ENCODE data around the gene CCDC40. TPM values are rescaled to one million over a fixed set of nuclear protein-coding genes. Genes with fewer than 3 reads are reported as not detected.
A peak's percentile ranks its signal among the peaks of the same experiment; 100 is the strongest.

The CCDC40 gene
- total and polyA plus RNA-seq, 2 of the 13 experiments (the other 11 are each of a cell fraction or from before 2014, with no cell fraction given): 4.1 to 5.5 TPM

DNA sequence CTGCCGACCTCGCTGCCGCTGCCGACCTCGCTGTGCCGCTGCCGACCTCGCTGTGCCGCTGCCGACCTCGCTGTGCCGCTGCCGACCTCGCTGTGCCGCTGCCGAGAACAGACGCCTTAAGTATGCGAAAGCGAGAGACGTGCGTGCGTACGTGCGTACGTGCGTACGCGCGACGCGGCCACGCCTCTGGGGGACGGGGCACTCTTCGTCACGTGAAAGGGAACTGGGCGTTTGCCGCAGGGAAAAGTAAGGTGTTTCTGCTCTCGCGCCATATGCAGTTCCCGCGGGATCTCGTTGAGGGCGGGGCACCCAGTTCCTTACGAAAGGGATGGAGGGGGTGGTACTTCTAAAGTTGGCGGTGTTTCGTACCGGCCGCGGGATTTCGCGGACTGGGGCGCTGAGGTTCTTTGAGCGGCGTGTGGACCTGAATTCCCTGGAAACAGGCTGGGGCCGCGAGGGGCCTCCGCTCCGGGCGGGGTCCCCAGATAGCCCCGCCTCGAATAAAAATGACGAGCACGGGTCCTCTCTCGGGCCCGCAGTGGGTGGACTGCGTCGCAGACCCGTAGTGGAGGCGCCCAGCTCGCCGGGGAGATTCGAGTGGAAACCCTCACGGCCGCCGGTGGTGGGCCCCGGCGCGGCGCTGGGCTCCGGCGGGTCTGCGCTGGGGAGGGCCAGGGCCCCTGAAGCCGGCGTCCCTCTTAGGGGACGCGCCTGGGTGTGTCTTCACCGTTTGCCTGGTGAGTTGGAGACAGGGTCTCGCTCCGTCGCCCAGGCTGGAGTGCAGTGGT lies 110.8 kb downstream of the CCDC40 start, which contains the start of gene EIF4A3 (continued):
- TF ChIP-seq, protein P1, sequence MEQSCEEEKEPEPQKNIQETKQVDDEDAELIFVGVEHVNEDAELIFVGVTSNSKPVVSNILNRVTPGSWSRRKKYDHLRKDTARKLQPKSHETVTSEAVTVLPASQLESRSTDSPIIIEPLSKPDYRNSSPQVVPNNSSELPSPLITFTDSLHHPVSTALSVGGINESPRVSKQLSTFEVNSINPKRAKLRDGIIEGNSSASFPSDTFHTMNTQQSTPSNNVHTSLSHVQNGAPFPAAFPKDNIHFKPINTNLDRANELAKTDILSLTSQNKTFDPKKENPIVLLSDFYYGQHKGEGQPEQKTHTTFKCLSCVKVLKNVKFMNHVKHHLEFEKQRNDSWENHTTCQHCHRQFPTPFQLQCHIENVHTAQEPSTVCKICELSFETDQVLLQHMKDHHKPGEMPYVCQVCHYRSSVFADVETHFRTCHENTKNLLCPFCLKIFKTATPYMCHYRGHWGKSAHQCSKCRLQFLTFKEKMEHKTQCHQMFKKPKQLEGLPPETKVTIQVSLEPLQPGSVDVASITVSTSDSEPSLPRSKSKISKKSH (CRISPR knock-in tag; IDR thresholded peaks at IDR 0.05; ENCODE audit: borderline replicate concordance): peak; percentile 62; the same call in 1 of the 2 replicates
- no peak; the same call in 1 of the 2 replicates for TF ChIP-seq ZNF672 (CRISPR knock-in tag; IDR thresholded peaks at IDR 0.05)
- TF ChIP-seq, protein P2, sequence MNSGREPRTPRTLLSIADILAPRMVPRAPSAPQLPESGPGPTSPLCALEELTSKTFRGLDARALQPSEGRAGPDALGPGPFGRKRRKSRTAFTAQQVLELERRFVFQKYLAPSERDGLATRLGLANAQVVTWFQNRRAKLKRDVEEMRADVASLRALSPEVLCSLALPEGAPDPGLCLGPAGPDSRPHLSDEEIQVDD (CRISPR knock-in tag; IDR thresholded peaks at IDR 0.05; ENCODE audit: borderline replicate concordance): 0 out of 2 replicates have a peak, but pooled peaks have one; percentile 89
- TF ChIP-seq, protein P3, sequence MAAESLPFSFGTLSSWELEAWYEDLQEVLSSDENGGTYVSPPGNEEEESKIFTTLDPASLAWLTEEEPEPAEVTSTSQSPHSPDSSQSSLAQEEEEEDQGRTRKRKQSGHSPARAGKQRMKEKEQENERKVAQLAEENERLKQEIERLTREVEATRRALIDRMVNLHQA (CRISPR knock-in tag; IDR thresholded peaks at IDR 0.05): no peak
- TF ChIP-seq TGIF2 (CRISPR knock-in tag; IDR thresholded peaks at IDR 0.05): no peak; the same call in 1 of the 2 replicates
- TF ChIP-seq AKAP8 (CRISPR knock-in tag; IDR thresholded peaks at IDR 0.05): peak; percentile 94
- peak; percentile 10; the same call in 1 of the 2 replicates for TF ChIP-seq STAG1 (CRISPR knock-in tag; IDR thresholded peaks at IDR 0.05)
- TF ChIP-seq MTF2 (CRISPR knock-in tag; IDR thresholded peaks at IDR 0.05; ENCODE audit: borderline replicate concordance): peak; percentile 89; the same call in 1 of the 2 replicates
- TF ChIP-seq FOSL1 (CRISPR knock-in tag; IDR thresholded peaks at IDR 0.05; ENCODE audit: borderline replicate concordance): 0 out of 2 replicates have a peak, but pooled peaks have one; percentile 21
- TF ChIP-seq RFXAP (CRISPR knock-in tag; IDR thresholded peaks at IDR 0.05; ENCODE audit: borderline replicate concordance): peak; percentile 46
- TF ChIP-seq, protein P4, sequence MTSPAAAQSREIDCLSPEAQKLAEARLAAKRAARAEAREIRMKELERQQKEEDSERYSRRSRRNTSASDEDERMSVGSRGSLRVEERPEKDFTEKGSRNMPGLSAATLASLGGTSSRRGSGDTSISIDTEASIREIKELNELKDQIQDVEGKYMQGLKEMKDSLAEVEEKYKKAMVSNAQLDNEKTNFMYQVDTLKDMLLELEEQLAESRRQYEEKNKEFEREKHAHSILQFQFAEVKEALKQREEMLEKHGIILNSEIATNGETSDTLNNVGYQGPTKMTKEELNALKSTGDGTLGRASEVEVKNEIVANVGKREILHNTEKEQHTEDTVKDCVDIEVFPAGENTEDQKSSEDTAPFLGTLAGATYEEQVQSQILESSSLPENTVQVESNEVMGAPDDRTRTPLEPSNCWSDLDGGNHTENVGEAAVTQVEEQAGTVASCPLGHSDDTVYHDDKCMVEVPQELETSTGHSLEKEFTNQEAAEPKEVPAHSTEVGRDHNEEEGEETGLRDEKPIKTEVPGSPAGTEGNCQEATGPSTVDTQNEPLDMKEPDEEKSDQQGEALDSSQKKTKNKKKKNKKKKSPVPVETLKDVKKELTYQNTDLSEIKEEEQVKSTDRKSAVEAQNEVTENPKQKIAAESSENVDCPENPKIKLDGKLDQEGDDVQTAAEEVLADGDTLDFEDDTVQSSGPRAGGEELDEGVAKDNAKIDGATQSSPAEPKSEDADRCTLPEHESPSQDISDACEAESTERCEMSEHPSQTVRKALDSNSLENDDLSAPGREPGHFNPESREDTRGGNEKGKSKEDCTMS (CRISPR knock-in tag; conservative IDR thresholded peaks at IDR 0.05): no peak
- TF ChIP-seq, protein P5, sequence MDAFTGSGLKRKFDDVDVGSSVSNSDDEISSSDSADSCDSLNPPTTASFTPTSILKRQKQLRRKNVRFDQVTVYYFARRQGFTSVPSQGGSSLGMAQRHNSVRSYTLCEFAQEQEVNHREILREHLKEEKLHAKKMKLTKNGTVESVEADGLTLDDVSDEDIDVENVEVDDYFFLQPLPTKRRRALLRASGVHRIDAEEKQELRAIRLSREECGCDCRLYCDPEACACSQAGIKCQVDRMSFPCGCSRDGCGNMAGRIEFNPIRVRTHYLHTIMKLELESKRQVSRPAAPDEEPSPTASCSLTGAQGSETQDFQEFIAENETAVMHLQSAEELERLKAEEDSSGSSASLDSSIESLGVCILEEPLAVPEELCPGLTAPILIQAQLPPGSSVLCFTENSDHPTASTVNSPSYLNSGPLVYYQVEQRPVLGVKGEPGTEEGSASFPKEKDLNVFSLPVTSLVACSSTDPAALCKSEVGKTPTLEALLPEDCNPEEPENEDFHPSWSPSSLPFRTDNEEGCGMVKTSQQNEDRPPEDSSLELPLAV (CRISPR knock-in tag; conservative IDR thresholded peaks at IDR 0.05; ENCODE audit: low read depth): no peak
- peak; percentile 91 for TF ChIP-seq NFKBIZ (CRISPR knock-in tag; IDR thresholded peaks at IDR 0.05)
- peak; percentile 4; the same call in 1 of the 2 replicates for TF ChIP-seq ZNF629 (CRISPR knock-in tag; conservative IDR thresholded peaks at IDR 0.05)
- TF ChIP-seq ZNF670 (CRISPR knock-in tag; IDR thresholded peaks at IDR 0.05; ENCODE audit: borderline replicate concordance): no peak; the same call in 1 of the 2 replicates
- peak; percentile 76; the same call in 1 of the 2 replicates for TF ChIP-seq NKX3-1 (CRISPR knock-in tag; IDR thresholded peaks at IDR 0.05)
- TF ChIP-seq, protein P6, sequence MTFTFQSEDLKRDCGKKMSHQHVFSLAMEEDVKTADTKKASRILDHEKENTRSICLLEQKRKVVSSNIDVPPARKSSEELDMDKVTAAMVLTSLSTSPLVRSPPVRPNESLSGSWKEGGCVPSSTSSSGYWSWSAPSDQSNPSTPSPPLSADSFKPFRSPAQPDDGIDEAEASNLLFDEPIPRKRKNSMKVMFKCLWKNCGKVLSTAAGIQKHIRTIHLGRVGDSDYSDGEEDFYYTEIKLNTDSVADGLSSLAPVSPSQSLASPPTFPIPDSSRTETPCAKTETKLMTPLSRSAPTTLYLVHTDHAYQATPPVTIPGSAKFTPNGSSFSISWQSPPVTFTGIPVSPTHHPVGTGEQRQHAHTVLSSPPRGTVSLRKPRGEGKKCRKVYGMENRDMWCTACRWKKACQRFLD (CRISPR knock-in tag; IDR thresholded peaks at IDR 0.05; ENCODE audit: borderline replicate concordance): peak; percentile 80
- TF ChIP-seq, protein P7, sequence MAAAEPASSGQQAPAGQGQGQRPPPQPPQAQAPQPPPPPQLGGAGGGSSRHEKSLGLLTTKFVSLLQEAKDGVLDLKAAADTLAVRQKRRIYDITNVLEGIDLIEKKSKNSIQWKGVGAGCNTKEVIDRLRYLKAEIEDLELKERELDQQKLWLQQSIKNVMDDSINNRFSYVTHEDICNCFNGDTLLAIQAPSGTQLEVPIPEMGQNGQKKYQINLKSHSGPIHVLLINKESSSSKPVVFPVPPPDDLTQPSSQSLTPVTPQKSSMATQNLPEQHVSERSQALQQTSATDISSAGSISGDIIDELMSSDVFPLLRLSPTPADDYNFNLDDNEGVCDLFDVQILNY (CRISPR knock-in tag; conservative IDR thresholded peaks at IDR 0.05): no peak; the same call in 1 of the 2 replicates
- no peak for TF ChIP-seq SRF (IDR thresholded peaks at IDR 0.05; ENCODE audit: low read depth, low read length)
- TF ChIP-seq MED13 (CRISPR knock-in tag; IDR thresholded peaks at IDR 0.05): peak; percentile 77; the same call in 1 of the 2 replicates
